Tibial nerve (tissue), 4 donors: ENCODE measurements around the gene LIPH. TPM values are rescaled to one million over a fixed set of nuclear protein-coding genes. Genes with fewer than 3 reads are reported as not detected.
A peak's percentile ranks its signal among the peaks of the same experiment; 100 is the strongest.

Source experiments
- DNase-seq, 2 donors: peaks; one replicate each; pipeline ENCODE4 v3.0.0-alpha.2; 2019; ENCODE audit warnings: low spot score in 2 of 2
- H3K27ac ChIP-seq, 4 donors: fragments of 200-600 bp; sonication (generic) in 3 of 4; one replicate each; pipeline ENCODE4 v1.5.1; 2017 to 2019; ENCODE audit warnings: mild to moderate bottlenecking in 1 of 4
- H3K27me3 ChIP-seq, 2 donors: fragments of 200-600 bp; sonication (generic) in 1 of 2; one replicate each; pipeline versions ENCODE4 v1.5.1 to v1.6.0; 2017 to 2019
- H3K36me3 ChIP-seq, 3 donors: fragments of 200-600 bp; sonication (generic); one replicate each; pipeline ENCODE4 v1.5.1; 2018 to 2019
- H3K4me1 ChIP-seq, 4 donors: fragments of 200-600 bp; sonication (generic) in 3 of 4; one replicate each; pipeline ENCODE4 v1.5.1; 2017 to 2019
- H3K4me3 ChIP-seq, 4 donors: fragments of 200-600 bp; sonication (generic) in 3 of 4; one replicate each; pipeline ENCODE4 v1.5.1; 2017 to 2019; ENCODE audit warnings: mild to moderate bottlenecking in 1 of 4, moderate library complexity in 1 of 4
- H3K9me3 ChIP-seq, 4 donors: fragments of 200-600 bp; sonication (generic) in 3 of 4; one replicate each; pipeline ENCODE4 v1.5.1; 2017 to 2019
- CTCF ChIP-seq, 5 experiments: fragments of 200-600 bp in 3 of 5; fragments of 450-650 bp in 2 of 5; sonication (generic) in 3 of 5; IDR thresholded peaks; one replicate each; pipeline ENCODE4 v1.5.1; 2016 to 2019; ENCODE audit warnings: antibody characterized with exemption in 5 of 5, mild to moderate bottlenecking in 3 of 5, moderate library complexity in 2 of 5
- EP300 ChIP-seq, 2 donors: sonication (generic); formaldehyde crosslinking; IDR thresholded peaks; one replicate each; pipeline ENCODE4 v1.6.1; 2017; ENCODE audit warnings: antibody characterized with exemption in 2 of 2, mild to moderate bottlenecking in 1 of 2
- POLR2A ChIP-seq, 2 donors: fragments of 450-650 bp; IDR thresholded peaks; one replicate each; pipeline ENCODE4 v1.6.1; 2017; ENCODE audit warnings: antibody characterized with exemption in 2 of 2, mild to moderate bottlenecking in 2 of 2, moderate library complexity in 2 of 2
- WGBS, 2 donors: methylation state at CpG; one replicate each; pipeline ENCODE4 v1.1.5; 2018; 5-methylcytosine and 5-hydroxymethylcytosine counted together
- total RNA-seq, 4 donors: library from RNA; depleted of rRNA; stranded (reverse); fragments of >200 nt; gene quantifications; one replicate each; pipeline ENCODE4 v1.1.0, GENCODE V29; 2016

LIPH gene
- total RNA-seq, 4 donors from 2014 or later = 0.20 to 0.30 (median 0.21) TPM; not detected in 1

GRCh38 chr3:185498503-185499396 lies 53.6 kb downstream of the LIPH start, which contains the start of gene TMEM41A:
TMEM41A (minus strand) TSS chr3:185499035; CDS start chr3:185498961, 74 bp downstream.
- Histone ChIP-seq H3K27me3 (no peaks in the 10 kb centered on the region), H3K27ac (peak within 1 kb of the TSS; percentile 37 to 85 (median 78)), H3K4me3 (peak within 1 kb of the TSS; percentile 72 to 85 (median 78)), H3K4me1 (peaks cover 0 to 28% (median 13%) of the 10 kb centered on the region in 4 donors), H3K9me3 (no peaks in the 10 kb centered on the region), H3K36me3 (peaks cover 0 to 30% (median 16%) of the 10 kb centered on the region in 3 donors)
- 1 to 2% methylated on average over 54 to 59 of the region's 82 CpGs for WGBS, 2 donors
- TF ChIP-seq POLR2A (IDR thresholded peaks at IDR 0.05) (peak; percentile 70 to 80), CTCF (IDR thresholded peaks at IDR 0.05) (peak in 1 of 5 experiments; percentile 35), EP300 (IDR thresholded peaks at IDR 0.05) (peak; percentile 70 to 97)
- peak; percentile 85 to 89 for DNase-seq

- TF ChIP-seq EP300 (IDR thresholded peaks at IDR 0.05) (no peak), CTCF (IDR thresholded peaks at IDR 0.05) (no peak), POLR2A (IDR thresholded peaks at IDR 0.05) (no peak)
- whole genome bisulfite sequencing, 2 donors = 93 to 94% methylated on average over 4 of the region's 4 CpGs
- no peaks in the 10 kb centered on the region for H3K9me3 ChIP-seq
- no peak overlapping the region for H3K27ac ChIP-seq
- DNase-seq = no peak
- H3K4me3 ChIP-seq = no peak overlapping the region
- H3K36me3 ChIP-seq = peaks cover 0 to 100% (median 25%) of the 10 kb centered on the region in 3 donors
- H3K4me1 ChIP-seq = no peaks in the 10 kb centered on the region
- H3K27me3 ChIP-seq = no peaks in the 10 kb centered on the region
Measured at GRCh38 chr3:185490241-185490640, 62.1 kb downstream of the LIPH start.

GRCh38 chr3:185489462-185489861 lies 62.9 kb downstream of the LIPH start:
- H3K4me1 ChIP-seq = no peaks in the 10 kb centered on the region
- no peak for DNase-seq
- WGBS, 2 donors = 73 to 80% methylated on average over 3 of the region's 3 CpGs
- H3K27me3 ChIP-seq = no peaks in the 10 kb centered on the region
- no peaks in the 10 kb centered on the region for H3K9me3 ChIP-seq
- no peak overlapping the region for H3K4me3 ChIP-seq
- no peak overlapping the region for H3K27ac ChIP-seq
- TF ChIP-seq EP300 (IDR thresholded peaks at IDR 0.05) (no peak), POLR2A (IDR thresholded peaks at IDR 0.05) (no peak), CTCF (IDR thresholded peaks at IDR 0.05) (no peak)
- peaks cover 0 to 98% (median 19%) of the 10 kb centered on the region in 3 donors for H3K36me3 ChIP-seq

- Histone ChIP-seq H3K9me3 (no peaks in the 10 kb centered on the region), H3K27me3 (no peaks in the 10 kb centered on the region), H3K27ac (no peak overlapping the region), H3K4me3 (no peak overlapping the region), H3K36me3 (peaks cover 0 to 92% (median 9%) of the 10 kb centered on the region in 3 donors), H3K4me1 (no peaks in the 10 kb centered on the region)
- 97 to 100% methylated on average over 4 to 5 of the region's 5 CpGs for WGBS, 2 donors
- DNase-seq = no peak
- TF ChIP-seq CTCF (IDR thresholded peaks at IDR 0.05) = no peak
- no peak for TF ChIP-seq EP300 (IDR thresholded peaks at IDR 0.05)
Measured at GRCh38 chr3:185488465-185488864, 63.9 kb downstream of the LIPH start.

GRCh38 chr3:185486394-185486793 lies 66.0 kb downstream of the LIPH start:
- TF ChIP-seq EP300 (IDR thresholded peaks at IDR 0.05) = no peak
- no peak for TF ChIP-seq POLR2A (IDR thresholded peaks at IDR 0.05)
- no peak for TF ChIP-seq CTCF (IDR thresholded peaks at IDR 0.05)
- peaks cover 0 to 89% (median 9%) of the 10 kb centered on the region in 3 donors for H3K36me3 ChIP-seq
- DNase-seq = no peak
- H3K4me1 ChIP-seq = no peaks in the 10 kb centered on the region
- 87 to 95% methylated on average over 5 of the region's 5 CpGs for WGBS, 2 donors
- no peaks in the 10 kb centered on the region for H3K9me3 ChIP-seq
- H3K27ac ChIP-seq = no peak overlapping the region
- no peak overlapping the region for H3K4me3 ChIP-seq
- no peaks in the 10 kb centered on the region for H3K27me3 ChIP-seq
